Activated T-cell treated with anti-CD3 and anti-CD28 coated beads, Interleukin-2, amount 50 U/mL, for 48 hours (primary cell): ENCODE results near the gene GDAP2.

ENCODE experiments used
- DNase-seq, 2 experiments: peaks; one replicate each; pipeline ENCODE4 v3.0.0-alpha.2; 2020

Gene GDAP2

DNA sequence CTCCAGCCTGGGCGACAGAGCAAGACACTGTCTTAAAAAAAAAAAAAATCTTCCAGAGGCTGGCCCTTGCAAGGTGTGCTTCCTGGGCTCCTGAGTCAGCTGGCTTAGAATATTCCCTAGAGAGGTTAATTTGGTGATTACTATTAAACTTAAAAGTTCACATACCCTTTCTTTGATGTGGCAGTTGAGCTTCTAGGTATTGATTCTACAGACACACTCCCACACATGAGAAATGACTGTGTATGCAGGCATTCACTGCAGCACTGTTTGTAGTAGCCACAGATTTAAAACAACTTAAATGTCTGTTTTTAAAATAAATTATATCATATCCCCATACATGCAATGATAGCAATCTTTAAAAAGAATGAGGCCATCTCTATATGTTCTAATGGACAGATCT, 93.4 kb downstream of the GDAP2 start:
- DNase-seq, result no peak

DNA sequence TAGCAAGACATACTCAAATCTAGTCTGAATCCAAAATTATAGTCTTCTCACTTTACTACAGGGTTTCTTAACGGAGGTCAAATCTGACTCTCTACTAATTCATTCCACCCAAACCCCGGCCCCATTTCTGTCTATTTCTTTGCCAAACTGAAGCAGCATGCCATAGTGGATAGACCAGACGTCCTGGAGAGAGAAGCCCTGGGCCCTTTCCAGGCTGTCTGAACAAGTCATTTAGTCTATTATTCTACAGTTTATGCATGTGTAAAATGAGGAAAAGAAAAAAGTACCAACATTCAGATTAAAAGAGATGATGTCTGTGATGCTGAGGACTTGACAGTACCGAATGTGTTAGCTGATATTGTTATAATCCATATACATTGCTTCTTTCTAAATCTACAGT, 95.0 kb downstream of the GDAP2 start:
- DNase-seq, result no peak

- DNase-seq, result no peak
Observed at GRCh38 chr1:117832453-117832852, 97.0 kb downstream of the GDAP2 start.

DNA sequence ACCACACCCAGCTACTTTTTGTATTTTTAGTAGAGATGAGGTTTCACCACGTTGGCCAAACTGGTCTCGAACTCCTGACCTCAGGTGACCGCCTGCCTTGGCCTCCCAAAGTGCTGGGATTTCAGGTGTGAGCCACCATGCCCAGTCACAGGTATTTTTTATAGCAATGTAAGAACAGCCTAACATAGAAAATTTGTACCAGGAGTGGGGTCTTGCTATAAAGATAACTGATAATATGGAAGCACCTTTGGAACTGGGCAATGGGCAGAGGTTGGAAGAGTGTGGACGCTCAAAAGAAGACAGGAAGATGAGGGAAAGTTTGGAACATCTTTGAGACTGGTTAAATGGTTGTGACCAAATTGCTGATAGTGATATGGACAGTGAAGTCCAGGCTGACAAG, 99.2 kb downstream of the GDAP2 start:
- no peak for DNase-seq

DNA sequence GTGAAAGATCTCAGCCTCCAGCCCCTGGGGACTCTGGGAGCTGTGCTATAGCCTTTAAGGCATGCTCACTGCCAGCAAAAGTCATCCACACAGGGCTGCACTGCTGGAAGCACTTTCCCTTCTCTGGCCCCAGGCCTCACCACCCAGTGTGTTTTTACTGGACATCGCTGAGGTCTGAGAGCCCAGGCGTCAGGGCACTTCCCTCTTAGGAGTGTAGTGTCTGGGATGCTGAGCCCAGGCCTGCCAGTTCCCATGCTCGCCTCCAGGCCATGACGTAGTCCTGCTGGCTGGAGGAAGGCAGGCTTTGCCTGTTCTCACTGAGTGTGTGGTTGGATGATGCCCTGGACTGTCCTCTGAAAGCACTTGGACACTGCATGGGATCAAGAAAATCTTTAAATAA, 101.2 kb downstream of the GDAP2 start:
- DNase-seq, result no peak

DNA sequence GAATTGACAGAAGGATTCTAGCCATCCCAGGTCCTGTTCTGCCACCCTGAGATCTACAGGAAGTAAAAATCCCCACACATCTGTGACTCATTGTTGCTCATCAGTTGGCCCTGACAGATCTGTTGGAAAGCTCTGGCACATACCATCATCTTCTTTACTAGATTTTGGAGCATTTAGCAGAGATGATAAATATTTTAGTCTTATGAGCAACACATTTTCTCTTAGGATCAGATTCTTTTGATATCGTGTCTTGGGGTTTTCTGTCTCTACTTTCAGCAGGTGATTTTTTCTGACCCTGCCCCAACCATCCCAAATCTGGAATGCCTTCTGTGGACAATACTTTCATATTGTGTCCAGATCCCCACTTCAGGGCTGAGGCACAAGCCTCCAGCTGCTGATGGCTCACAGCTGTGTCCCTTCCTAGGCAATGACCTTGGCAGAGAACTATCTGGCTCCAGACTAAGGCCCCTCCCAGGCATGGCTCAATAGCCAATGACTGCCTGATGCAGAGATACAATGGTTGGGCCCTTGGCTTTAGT, 102.8 kb downstream of the GDAP2 start:
- DNase-seq, result no peak

GRCh38 chr1:117826119-117826518, 103.3 kb downstream of the GDAP2 start:
- DNase-seq, result no peak

DNA sequence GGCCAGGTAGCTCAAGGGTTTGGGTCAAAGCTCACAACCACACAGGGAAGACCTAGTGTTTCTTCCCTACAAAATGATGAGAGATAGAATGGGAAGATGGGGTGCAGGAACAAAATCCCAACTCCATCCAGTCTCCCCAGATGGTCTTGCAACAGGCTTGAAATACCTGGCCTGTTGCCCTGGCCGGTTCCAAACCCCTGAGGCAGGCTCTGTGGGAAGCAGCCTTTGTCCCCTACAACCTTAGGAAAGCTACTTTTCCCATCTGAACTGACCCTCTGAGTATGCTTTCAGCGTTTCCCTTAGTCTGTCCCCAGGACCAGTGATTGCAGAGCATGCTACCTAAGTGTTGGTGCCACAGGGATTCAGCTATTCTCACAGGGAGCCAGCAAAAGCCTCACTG, 104.0 kb downstream of the GDAP2 start:
- no peak for DNase-seq

GRCh38 chr1:117824616-117825015, 104.8 kb downstream of the GDAP2 start:
- DNase-seq, result no peak

DNA sequence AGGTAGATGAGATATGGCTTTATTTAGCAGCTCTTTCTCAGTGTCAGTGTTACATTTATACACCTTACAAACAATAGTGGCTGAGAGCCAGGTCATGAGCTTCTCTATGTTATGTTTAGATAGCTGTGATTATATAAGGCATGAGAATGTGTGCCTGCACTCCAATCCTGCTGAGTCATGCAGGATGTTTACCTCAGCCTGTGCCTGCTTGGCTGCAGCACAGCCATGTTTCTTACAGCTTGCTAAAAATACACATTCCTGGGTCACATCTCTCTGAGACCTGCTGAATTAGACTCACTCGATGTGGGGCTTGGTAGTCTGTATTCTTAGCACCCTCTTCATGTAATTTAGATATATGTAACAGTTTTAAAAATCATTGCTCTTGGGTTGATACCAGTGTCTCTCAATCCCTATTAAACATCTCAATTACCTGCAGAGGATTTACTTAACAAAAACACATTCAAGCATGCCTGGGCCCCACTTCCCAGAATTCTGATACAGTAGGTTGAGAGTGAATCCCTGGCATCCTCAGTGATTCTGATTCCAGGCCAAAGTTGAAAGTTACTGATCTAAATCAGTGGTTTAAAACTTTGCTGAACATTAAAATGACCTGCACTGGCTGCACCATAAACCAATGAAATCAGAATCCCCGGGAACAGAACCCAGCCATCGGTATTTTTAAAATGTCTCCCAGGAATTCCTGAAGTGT, 107.5 kb downstream of the GDAP2 start:
- DNase-seq, result no peak

DNA sequence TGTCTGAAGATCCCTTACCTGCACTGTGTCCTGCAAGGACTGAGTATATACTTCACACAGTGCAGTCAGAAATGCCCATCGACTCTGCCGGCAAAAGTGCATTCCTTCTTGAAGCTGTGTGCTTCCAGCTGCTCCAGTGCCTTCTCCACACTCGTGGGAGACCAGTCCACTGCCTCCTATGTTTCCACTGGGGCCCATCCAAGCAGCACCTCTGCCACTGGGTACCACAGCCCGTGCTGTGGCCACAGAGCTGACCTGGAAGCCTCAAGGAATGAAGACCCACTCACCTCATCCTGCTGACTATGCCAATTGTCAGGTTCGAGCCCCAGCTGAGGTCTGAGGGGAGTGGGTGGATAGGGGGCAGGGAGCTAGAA, 108.1 kb downstream of the GDAP2 start:
- no peak for DNase-seq

GRCh38 chr1:117820694-117821381, 108.6 kb downstream of the GDAP2 start:
- DNase-seq, result no peak

GRCh38 chr1:117820096-117820495, 109.3 kb downstream of the GDAP2 start:
- no peak for DNase-seq

GRCh38 chr1:117819301-117819700, 110.1 kb downstream of the GDAP2 start:
- no peak for DNase-seq

GRCh38 chr1:117818456-117818855, 111.0 kb downstream of the GDAP2 start:
- DNase-seq, result no peak

GRCh38 chr1:117817629-117818028, 111.8 kb downstream of the GDAP2 start:
- DNase-seq, result no peak

- no peak for DNase-seq
Observed at GRCh38 chr1:117815926-117816325, 113.5 kb downstream of the GDAP2 start.

DNA sequence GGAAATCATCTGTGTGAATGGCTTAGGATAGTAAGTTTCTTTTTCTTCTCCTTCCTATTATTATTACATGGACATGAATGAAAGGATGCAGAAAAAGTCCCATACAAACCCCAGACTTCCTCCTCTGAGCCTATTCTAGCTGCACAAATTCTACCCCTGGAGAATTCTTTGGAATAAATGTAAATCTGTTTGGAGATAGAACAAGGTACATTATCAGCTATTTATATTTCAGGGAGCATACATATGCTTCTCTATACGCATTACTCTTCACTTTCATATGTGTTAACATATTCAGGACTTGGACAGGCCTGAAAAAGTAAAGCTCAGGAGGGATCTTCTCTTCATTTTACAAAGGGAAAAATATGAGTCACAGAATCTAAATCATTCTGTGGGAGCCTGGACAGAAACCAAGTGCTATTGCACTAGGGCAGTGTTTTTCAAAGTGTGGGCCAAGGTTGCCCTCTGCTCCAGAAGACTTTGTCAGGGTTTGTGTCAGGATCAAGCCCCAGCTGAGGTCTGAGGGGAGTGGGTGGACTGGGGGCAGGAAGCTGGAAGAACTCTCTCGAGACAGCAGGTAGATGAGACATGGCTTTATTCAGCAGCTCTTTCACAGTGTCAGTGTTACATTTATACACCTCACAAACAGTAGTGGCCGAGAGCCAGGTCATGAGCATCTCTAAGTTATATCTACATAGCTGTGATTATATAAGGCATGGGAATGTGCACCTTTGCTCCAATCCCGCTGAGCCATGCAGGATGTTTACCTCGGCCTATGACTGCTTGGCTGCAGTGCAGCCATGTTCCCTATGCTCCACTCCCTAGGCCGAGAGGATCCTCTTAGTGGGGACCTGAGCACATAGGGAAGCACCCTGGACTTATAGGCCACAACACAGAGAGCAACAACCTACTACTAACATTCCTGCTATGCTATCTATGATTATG, 114.3 kb downstream of the GDAP2 start:
- no peak for DNase-seq
